Measurements from ENCODE around the gene NPPA. TPM values are rescaled to one million over a fixed set of nuclear protein-coding genes. Genes with fewer than 3 reads are reported as not detected.
A peak's percentile ranks its signal among the peaks of the same experiment; 100 is the strongest.

The NPPA gene
- total and polyA plus RNA-seq, 9 of the 15 experiments (the other 6 are each of a cell fraction or from before 2014, with no cell fraction given), result not detected

GRCh38 chr1:11805422-11806306 lies 41.9 kb downstream of the NPPA start, which contains the start of the genes CLCN6 and MTHFR (continued):
- TF ChIP-seq, protein P1, sequence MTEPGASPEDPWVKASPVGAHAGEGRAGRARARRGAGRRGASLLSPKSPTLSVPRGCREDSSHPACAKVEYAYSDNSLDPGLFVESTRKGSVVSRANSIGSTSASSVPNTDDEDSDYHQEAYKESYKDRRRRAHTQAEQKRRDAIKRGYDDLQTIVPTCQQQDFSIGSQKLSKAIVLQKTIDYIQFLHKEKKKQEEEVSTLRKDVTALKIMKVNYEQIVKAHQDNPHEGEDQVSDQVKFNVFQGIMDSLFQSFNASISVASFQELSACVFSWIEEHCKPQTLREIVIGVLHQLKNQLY (CRISPR knock-in tag; conservative IDR thresholded peaks at IDR 0.05), result peak; percentile 41 to 84; a peak in 1 of 4 replicates
- TF ChIP-seq NFRKB (IDR thresholded peaks at IDR 0.05; ENCODE audit: low read depth) (0 out of 2 replicates have a peak, but pooled peaks have one; percentile 23), POU5F1 (IDR thresholded peaks at IDR 0.05; ENCODE audit: borderline replicate concordance, low read depth, low read length, partially characterized antibody) (peak; percentile 68), ATF7 (IDR thresholded peaks at IDR 0.05) (peak; percentile 94), ZNF143 (CRISPR knock-in tag; IDR thresholded peaks at IDR 0.05) (no peak), OTX1 (CRISPR knock-in tag; IDR thresholded peaks at IDR 0.05) (peak; percentile 93), TCF15 (CRISPR knock-in tag; IDR thresholded peaks at IDR 0.05) (peak; percentile 49; the same call in 1 of the 2 replicates), HES1 (IDR thresholded peaks at IDR 0.05; ENCODE audit: low read depth) (peak; percentile 91), ZNF12 (CRISPR knock-in tag; IDR thresholded peaks at IDR 0.05) (peak; percentile 81), SMAD1 (IDR thresholded peaks at IDR 0.05; ENCODE audit: low read depth, low read length, partially characterized antibody) (peak; percentile 82), MITF (IDR thresholded peaks at IDR 0.05) (peak; percentile 97), ARID4B (CRISPR knock-in tag; IDR thresholded peaks at IDR 0.05) (peak; percentile 99), SP1 (CRISPR knock-in tag; IDR thresholded peaks at IDR 0.05) (peak; percentile 99), ZNF232 (CRISPR knock-in tag; IDR thresholded peaks at IDR 0.05) (peak; percentile 87), NR4A1 (CRISPR knock-in tag; IDR thresholded peaks at IDR 0.05) (peak; percentile 68; the same call in 1 of the 2 replicates), NR4A1 (tag; IDR thresholded peaks at IDR 0.05) (no peak), L3MBTL2 (IDR thresholded peaks at IDR 0.05) (peak; percentile 60; the same call in 1 of the 2 replicates), ZEB2 (IDR thresholded peaks at IDR 0.05) (peak; percentile 73; the same call in 1 of the 2 replicates), ATF1 (CRISPR knock-in tag; IDR thresholded peaks at IDR 0.05) (no peak; the same call in 1 of the 2 replicates), ATF1 (tag; IDR thresholded peaks at IDR 0.05) (peak; percentile 98), KAT2B (IDR thresholded peaks at IDR 0.05; ENCODE audit: low read depth, low read length) (no peak), TRIM28 (IDR thresholded peaks at IDR 0.05) (0 out of 2 replicates have a peak, but pooled peaks have one; percentile 20)

Data from K562 (cell line).